Nephron (organoid): ENCODE measurements around the gene PGR.

Experiments
- H3K27ac Mint-ChIP-seq, 3 experiments: 2 replicates each; pipeline ENCODE4 v1.8.0; 2020; ENCODE audit warnings: mixed read lengths in 3 of 3, mild to moderate bottlenecking in 2 of 3, moderate library complexity in 1 of 3
- H3K27me3 Mint-ChIP-seq: 2 replicates; pipeline ENCODE4 v1.8.0; 2021; ENCODE audit warnings: low read depth, mild to moderate bottlenecking, moderate library complexity, mixed read lengths
- H3K36me3 Mint-ChIP-seq: 2 replicates; pipeline ENCODE4 v1.8.0; 2020; ENCODE audit warnings: low read depth, mixed read lengths
- H3K4me1 Mint-ChIP-seq: 2 replicates; pipeline ENCODE4 v1.8.0; 2020; ENCODE audit warnings: mixed read lengths
- H3K4me3 Mint-ChIP-seq, 3 experiments: 2 replicates each; pipeline ENCODE4 v1.8.0; 2020; ENCODE audit warnings: mild to moderate bottlenecking in 3 of 3, mixed read lengths in 3 of 3, moderate library complexity in 2 of 3
- H3K9me3 Mint-ChIP-seq: 2 replicates; pipeline ENCODE4 v1.8.0; 2020; ENCODE audit warnings: mixed read lengths
- TF ChIP-seq, protein P1 (sequence below), 3 experiments: fragments of 200-600 bp; sonication (generic); IDR thresholded peaks; one replicate each; pipeline ENCODE4 v1.5.0; 2021; ENCODE audit warnings: antibody characterized with exemption in 3 of 3; ENCODE audit not compliant: unreplicated experiment in 3 of 3

PGR gene

DNA sequence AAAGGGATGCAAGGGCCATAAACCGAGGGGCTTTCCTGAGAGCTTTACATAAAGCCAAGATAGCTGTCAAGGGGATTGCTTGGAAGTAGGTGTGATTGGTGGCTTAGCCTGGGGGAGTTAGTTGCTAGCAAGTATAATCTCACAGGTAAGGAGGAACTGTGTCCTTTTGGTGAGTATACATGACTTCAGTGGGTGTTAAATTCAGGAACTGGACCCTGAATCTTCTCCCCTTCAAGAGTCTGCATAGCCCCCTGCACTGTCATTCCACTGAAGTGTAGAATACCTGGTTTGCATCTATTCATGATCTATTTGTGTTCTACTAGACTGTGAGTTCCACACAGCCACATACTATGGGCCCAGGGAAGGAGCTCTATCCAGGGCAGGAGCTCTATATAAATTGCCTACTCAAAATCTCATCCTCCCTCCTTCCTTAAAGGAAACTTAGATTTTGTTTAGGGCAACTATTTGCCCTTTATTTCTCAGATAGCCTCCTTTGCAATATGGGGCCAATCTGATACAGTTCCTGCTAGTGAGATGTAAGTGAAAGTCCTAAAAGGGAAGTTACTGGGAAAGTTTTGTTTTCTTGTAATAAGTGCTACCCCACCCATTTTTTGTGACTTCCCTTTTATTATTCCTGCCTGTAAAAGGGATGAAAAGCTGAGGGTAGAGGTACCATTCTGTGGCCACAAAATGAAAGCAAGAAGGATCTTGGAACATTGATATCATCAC is 120.5 kb downstream of the PGR start:
- H3K4me1 Mint-ChIP-seq, result no peaks in the 10 kb centered on the region
- TF ChIP-seq, protein P1, sequence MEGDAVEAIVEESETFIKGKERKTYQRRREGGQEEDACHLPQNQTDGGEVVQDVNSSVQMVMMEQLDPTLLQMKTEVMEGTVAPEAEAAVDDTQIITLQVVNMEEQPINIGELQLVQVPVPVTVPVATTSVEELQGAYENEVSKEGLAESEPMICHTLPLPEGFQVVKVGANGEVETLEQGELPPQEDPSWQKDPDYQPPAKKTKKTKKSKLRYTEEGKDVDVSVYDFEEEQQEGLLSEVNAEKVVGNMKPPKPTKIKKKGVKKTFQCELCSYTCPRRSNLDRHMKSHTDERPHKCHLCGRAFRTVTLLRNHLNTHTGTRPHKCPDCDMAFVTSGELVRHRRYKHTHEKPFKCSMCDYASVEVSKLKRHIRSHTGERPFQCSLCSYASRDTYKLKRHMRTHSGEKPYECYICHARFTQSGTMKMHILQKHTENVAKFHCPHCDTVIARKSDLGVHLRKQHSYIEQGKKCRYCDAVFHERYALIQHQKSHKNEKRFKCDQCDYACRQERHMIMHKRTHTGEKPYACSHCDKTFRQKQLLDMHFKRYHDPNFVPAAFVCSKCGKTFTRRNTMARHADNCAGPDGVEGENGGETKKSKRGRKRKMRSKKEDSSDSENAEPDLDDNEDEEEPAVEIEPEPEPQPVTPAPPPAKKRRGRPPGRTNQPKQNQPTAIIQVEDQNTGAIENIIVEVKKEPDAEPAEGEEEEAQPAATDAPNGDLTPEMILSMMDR (IDR thresholded peaks at IDR 0.05; ENCODE audit: unreplicated experiment in 3 of 3), result no peak
- no peak overlapping the region for H3K4me3 Mint-ChIP-seq
- H3K27me3 Mint-ChIP-seq, result peaks cover 5% of the 10 kb centered on the region
- H3K27ac Mint-ChIP-seq, result no peak overlapping the region
- H3K9me3 Mint-ChIP-seq, result no peaks in the 10 kb centered on the region
- no peaks in the 10 kb centered on the region for H3K36me3 Mint-ChIP-seq

DNA sequence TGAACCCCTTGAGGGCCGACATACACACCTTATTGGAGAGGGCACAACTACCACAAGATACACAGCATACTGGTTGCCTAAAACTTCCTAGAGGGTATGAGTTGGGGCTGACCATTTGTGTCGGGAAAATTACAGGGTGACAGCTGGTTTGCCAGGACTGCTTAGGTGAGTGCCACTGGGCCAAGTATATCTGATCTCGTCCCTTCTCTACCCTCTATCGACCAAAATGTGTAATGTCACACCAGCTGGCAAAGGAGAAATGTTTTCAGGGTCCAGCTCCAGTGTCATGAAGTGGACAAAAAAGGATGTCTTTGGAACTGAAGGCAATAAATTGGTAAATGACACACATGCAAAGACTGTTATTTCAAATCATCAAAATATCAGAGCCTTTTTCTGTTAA is 126.1 kb downstream of the PGR start:
- TF ChIP-seq, protein P1 (IDR thresholded peaks at IDR 0.05; ENCODE audit: unreplicated experiment in 3 of 3), result no peak
- no peak overlapping the region for H3K4me3 Mint-ChIP-seq
- H3K27me3 Mint-ChIP-seq, result peaks cover 5% of the 10 kb centered on the region
- no peaks in the 10 kb centered on the region for H3K9me3 Mint-ChIP-seq
- no peaks in the 10 kb centered on the region for H3K36me3 Mint-ChIP-seq
- no peak overlapping the region for H3K27ac Mint-ChIP-seq
- no peaks in the 10 kb centered on the region for H3K4me1 Mint-ChIP-seq

DNA sequence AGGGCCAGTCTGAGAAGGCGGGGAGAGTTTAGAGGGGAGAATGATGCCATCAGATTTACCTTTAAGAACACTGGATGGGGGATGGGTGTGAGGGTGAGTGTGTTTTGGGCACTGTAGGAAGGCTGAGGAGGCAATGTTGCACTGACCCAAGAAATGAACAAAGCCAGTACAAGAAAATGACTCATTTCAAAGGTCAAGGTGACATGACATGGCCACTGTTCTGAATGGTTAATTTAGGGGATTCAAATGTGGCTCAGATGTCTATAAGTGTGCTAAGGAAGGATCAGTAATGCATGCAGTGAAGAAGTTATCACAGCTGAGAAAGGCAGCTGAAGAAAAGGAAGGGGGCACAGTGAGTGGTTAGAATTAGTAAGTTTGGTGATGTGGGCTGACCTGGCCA is 129.9 kb downstream of the PGR start:
- Mint-ChIP-seq H3K27ac (no peak overlapping the region), H3K9me3 (no peaks in the 10 kb centered on the region), H3K27me3 (no peaks in the 10 kb centered on the region), H3K4me1 (no peaks in the 10 kb centered on the region), H3K4me3 (no peak overlapping the region), H3K36me3 (no peaks in the 10 kb centered on the region)
- TF ChIP-seq, protein P1 (IDR thresholded peaks at IDR 0.05; ENCODE audit: unreplicated experiment in 3 of 3), result no peak

DNA sequence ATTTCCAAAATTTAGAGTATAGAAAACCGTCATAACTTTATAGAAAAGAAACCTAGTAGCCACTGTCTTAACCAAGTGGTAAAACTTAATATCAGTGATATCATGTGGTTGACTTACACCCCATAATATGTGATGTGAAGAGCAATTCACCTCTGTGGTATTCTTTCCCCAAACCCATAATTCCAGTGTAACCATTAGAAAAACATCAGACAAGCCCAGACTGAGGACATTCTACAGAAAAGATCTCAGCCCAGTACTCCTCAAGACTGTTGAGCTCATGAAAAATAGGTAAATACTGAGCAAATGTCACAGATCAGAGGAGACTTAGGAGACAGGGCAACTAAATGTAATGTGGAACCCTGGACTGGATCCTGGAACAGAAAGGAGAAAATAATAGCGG is 134.6 kb downstream of the PGR start:
- no peaks in the 10 kb centered on the region for H3K9me3 Mint-ChIP-seq
- no peaks in the 10 kb centered on the region for H3K27me3 Mint-ChIP-seq
- TF ChIP-seq, protein P1 (IDR thresholded peaks at IDR 0.05; ENCODE audit: unreplicated experiment in 3 of 3), result no peak
- H3K27ac Mint-ChIP-seq, result no peak overlapping the region
- H3K36me3 Mint-ChIP-seq, result peaks cover 6% of the 10 kb centered on the region
- H3K4me3 Mint-ChIP-seq, result no peak overlapping the region
- no peaks in the 10 kb centered on the region for H3K4me1 Mint-ChIP-seq

DNA sequence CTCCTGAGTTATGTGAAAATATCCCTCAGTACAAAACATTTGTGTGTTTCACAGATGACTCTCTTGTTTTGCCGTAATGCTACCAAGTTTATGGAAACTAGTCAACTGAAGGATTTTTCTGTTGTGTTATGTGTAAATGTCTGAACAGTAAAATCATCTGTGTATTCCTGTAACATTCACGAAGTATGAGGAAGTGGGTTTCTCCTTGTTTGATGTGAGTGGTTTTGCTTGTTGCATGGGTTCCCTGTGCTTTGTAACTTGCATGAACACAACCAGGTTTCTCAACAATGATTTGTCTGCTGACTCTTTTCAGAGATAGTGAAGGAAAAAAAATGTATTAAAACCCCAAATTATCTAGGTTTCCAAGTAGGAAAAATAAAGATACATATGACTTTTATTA is 138.1 kb downstream of the PGR start:
- TF ChIP-seq, protein P1 (IDR thresholded peaks at IDR 0.05; ENCODE audit: unreplicated experiment in 3 of 3), result no peak
- H3K9me3 Mint-ChIP-seq, result no peaks in the 10 kb centered on the region
- no peak overlapping the region for H3K4me3 Mint-ChIP-seq
- H3K27ac Mint-ChIP-seq, result no peak overlapping the region
- H3K36me3 Mint-ChIP-seq, result peaks cover 14% of the 10 kb centered on the region
- H3K27me3 Mint-ChIP-seq, result no peaks in the 10 kb centered on the region
- H3K4me1 Mint-ChIP-seq, result no peaks in the 10 kb centered on the region

DNA sequence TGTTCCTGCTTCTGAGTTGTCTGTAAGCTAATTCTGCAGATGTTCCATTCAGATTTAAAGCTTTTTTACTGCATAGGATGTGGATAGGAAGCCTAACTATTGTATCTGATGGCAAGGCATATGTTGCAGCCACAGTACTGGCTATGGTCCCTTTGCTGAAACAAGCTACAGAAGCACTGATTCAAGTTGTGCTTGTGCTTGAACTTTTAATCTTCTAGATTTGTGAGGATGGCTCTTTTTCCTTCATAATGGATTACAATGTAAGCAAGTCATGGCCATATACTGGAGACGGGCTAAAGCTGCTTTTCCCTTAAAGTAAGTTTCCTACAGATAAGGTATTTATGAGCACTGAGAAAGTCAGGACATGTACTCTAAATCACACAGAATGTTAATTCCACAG is 138.7 kb downstream of the PGR start:
- Mint-ChIP-seq H3K36me3 (peaks cover 19% of the 10 kb centered on the region), H3K9me3 (no peaks in the 10 kb centered on the region), H3K27me3 (no peaks in the 10 kb centered on the region)

More for the DNA sequence above, 138.7 kb downstream of the PGR start:
- TF ChIP-seq, protein P1 (IDR thresholded peaks at IDR 0.05; ENCODE audit: unreplicated experiment in 3 of 3), result no peak
- H3K27ac Mint-ChIP-seq, result no peak overlapping the region
- H3K4me3 Mint-ChIP-seq, result no peak overlapping the region
- no peaks in the 10 kb centered on the region for H3K4me1 Mint-ChIP-seq
